ENCODE results near the gene STX2.

DNA sequence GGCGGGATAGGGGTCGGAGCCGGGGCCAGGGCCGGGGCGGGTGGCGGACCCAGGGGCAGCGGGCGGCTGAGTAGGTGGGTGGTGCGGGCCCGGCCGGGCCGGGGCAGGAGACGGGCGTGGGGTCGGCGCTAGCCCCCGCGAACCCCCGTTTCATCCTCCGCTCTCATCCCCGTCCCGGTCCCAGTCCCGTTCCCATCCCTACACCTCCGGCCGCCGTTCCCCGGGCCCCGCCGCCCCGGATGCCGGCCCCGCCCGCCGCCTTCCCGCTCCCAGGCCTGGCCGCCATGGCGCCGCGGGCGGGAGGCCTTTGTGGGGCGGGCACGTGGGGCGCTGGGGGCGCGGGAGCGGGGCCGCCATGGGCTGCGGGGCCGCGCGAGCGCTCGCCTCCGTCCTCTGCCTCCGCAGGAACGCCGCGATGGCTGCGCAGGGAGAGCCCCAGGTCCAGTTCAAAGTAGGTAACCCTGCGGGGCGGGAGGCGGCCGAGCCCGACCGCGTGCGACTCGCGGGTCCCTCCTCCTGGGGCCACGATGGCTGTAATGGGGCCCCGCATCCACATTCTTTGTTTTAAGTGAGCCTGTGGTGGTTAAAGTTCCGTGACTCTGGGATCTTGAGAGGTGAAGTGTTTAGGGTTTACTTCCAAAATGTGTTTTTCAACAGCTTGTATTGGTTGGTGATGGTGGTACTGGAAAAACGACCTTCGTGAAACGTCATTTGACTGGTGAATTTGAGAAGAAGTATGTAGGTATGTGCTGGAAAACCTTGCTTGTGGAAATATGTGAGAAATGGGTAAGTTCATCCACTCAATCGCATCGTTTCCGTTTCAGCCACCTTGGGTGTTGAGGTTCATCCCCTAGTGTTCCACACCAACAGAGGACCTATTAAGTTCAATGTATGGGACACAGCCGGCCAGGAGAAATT, 33.4 kb upstream of the STX2 start:
- TF ChIP-seq, protein P1, sequence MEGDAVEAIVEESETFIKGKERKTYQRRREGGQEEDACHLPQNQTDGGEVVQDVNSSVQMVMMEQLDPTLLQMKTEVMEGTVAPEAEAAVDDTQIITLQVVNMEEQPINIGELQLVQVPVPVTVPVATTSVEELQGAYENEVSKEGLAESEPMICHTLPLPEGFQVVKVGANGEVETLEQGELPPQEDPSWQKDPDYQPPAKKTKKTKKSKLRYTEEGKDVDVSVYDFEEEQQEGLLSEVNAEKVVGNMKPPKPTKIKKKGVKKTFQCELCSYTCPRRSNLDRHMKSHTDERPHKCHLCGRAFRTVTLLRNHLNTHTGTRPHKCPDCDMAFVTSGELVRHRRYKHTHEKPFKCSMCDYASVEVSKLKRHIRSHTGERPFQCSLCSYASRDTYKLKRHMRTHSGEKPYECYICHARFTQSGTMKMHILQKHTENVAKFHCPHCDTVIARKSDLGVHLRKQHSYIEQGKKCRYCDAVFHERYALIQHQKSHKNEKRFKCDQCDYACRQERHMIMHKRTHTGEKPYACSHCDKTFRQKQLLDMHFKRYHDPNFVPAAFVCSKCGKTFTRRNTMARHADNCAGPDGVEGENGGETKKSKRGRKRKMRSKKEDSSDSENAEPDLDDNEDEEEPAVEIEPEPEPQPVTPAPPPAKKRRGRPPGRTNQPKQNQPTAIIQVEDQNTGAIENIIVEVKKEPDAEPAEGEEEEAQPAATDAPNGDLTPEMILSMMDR (IDR thresholded peaks at IDR 0.05), result no peak
- TF ChIP-seq POLR2A (IDR thresholded peaks at IDR 0.05) (no peak), EP300 (IDR thresholded peaks at IDR 0.05) (no peak)

All from tibial nerve (tissue), 4 donors.